HepG2 (cell line): ENCODE measurements around the gene LAIR1. TPM values are rescaled to one million over a fixed set of nuclear protein-coding genes. Genes with fewer than 3 reads are reported as not detected.

Source experiments
- ATAC-seq: fragments of 200-7000 bp; cut with Tn5 transposase; 3 replicates; pipeline ENCODE4 v1.9.1; 2020; ENCODE audit warnings: mild to moderate bottlenecking, moderate library complexity
- BruUV-seq: library from RNA; stranded (reverse); fragments of 400-500 nt; replicated peaks from 2 replicates; lab custom pipeline; 2021; lab: Mats Ljungman, UMichigan
- CTCF ChIA-PET: fragments of 300-600 bp; formaldehyde crosslinking; extraction: SDS; loops from one replicate; lab custom pipeline; 2021; ENCODE audit warnings: low total read pairs, inconsistent platforms, low intra/inter-chr PET ratio; lab: Yijun Ruan, JAX
- POLR2A ChIA-PET: fragments of 350-600 bp; sonication (Branson Sonifier 250); formaldehyde crosslinking; loops from one replicate; lab custom pipeline; 2020; ENCODE audit warnings: antibody characterized with exemption, inconsistent platforms; lab: Yijun Ruan, JAX
- DNase-seq: peaks from one replicate; pipeline ENCODE4 v3.0.0-alpha.2; 2015; ENCODE audit warnings: low spot score
- FAIRE-seq: peaks from 3 replicates; lab custom pipeline; 2011; peaks lifted over from hg19 to GRCh38; lab: Jason Lieb, UNC
- H2AFZ ChIP-seq: one replicate; pipeline ENCODE4 v1.6.1; 2011; ENCODE audit warnings: low read length, inconsistent platforms
- H3K27ac ChIP-seq: fragments of 300-600 bp; 3 replicates; pipeline ENCODE4 v1.8.0; 2011; ENCODE audit warnings: mixed run types, mild to moderate bottlenecking, mixed read lengths, low read length, inconsistent platforms; ENCODE audit not compliant: insufficient read depth; ENCODE audit errors: extremely low read length
- H3K27me3 ChIP-seq, 2 experiments: fragments of 200-600 bp in 1 of 2; 2 replicates in 1 of 2; 3 replicates in 1 of 2; pipeline versions ENCODE4 v1.6.0 to v1.8.0; 2011; ENCODE audit warnings: low read length in 2 of 2, mild to moderate bottlenecking in 2 of 2, moderate library complexity in 2 of 2, inconsistent platforms in 1 of 2; ENCODE audit not compliant: insufficient read depth in 2 of 2, control insufficient read depth in 1 of 2
- H3K36me3 ChIP-seq, 2 experiments: fragments of 200-600 bp in 1 of 2; replicated peaks in 1 of 2; 2 replicates in 1 of 2; 3 replicates in 1 of 2; pipeline versions ENCODE4 v1.5.1 to v1.8.0; 2011; ENCODE audit warnings: low read length in 2 of 2, inconsistent platforms in 1 of 2; ENCODE audit not compliant: insufficient read depth in 2 of 2, control insufficient read depth in 1 of 2
- H3K4me1 ChIP-seq: 2 replicates; pipeline ENCODE4 v1.5.1; 2012; ENCODE audit warnings: low read length, inconsistent platforms; ENCODE audit not compliant: insufficient read depth
- H3K4me2 ChIP-seq: 2 replicates; pipeline ENCODE4 v1.6.0; 2011; ENCODE audit warnings: low read depth, low read length, inconsistent platforms
- H3K4me3 ChIP-seq, 3 experiments: fragments of 200-600 bp in 1 of 3; sonication (generic), shearing (Covaris generic) in 1 of 3; replicated peaks in 1 of 3; 2 replicates each; pipeline ENCODE4 v1.5.1; 2011 to 2016; ENCODE audit warnings: low read length in 3 of 3, inconsistent platforms in 2 of 3, low read depth in 2 of 3, mild to moderate bottlenecking in 2 of 3, control low read depth in 1 of 3, mixed read lengths in 1 of 3; ENCODE audit not compliant: insufficient read depth in 1 of 3
- H3K79me2 ChIP-seq: one replicate; pipeline ENCODE4 v1.6.1; 2011; ENCODE audit warnings: low read length, inconsistent platforms; ENCODE audit not compliant: insufficient read depth
- H3K9ac ChIP-seq: 2 replicates; pipeline ENCODE4 v1.6.0; 2011; ENCODE audit warnings: mild to moderate bottlenecking, low read depth, low read length, inconsistent platforms; ENCODE audit not compliant: insufficient read depth
- H3K9me3 ChIP-seq: 2 replicates; pipeline ENCODE4 v1.5.1; 2012; ENCODE audit warnings: mild to moderate bottlenecking, low read length
- H4K20me1 ChIP-seq: 2 replicates; pipeline ENCODE4 v1.6.0; 2011; ENCODE audit warnings: inconsistent platforms, mild to moderate bottlenecking, low read length, moderate library complexity; ENCODE audit not compliant: insufficient read depth
- NFKB2 ChIP-seq: sonication (generic); formaldehyde crosslinking; IDR thresholded peaks from 2 replicates; pipeline ENCODE4 v1.4.0; 2020; ENCODE audit warnings: missing genetic modification reagents, borderline replicate concordance
- SCMH1 ChIP-seq: sonication (generic); formaldehyde crosslinking; IDR thresholded peaks from 2 replicates; pipeline ENCODE4 v1.9.0; 2021; ENCODE audit warnings: missing genetic modification reagents, mild to moderate bottlenecking, borderline replicate concordance
- SP4 ChIP-seq: sonication (generic); formaldehyde crosslinking; IDR thresholded peaks from 2 replicates; pipeline ENCODE4 v1.8.1; 2023; ENCODE audit warnings: mild to moderate bottlenecking, missing genetic modification reagents
- TARDBP ChIP-seq: sonication (generic); formaldehyde crosslinking; IDR thresholded peaks from 2 replicates; pipeline ENCODE4 v1.8.0; 2022; ENCODE audit warnings: mild to moderate bottlenecking, missing genetic modification reagents
- ZNF24 ChIP-seq: fragments of 450-650 bp; IDR thresholded peaks from 2 replicates; pipeline ENCODE4 v1.6.1; 2017; ENCODE audit warnings: antibody characterized with exemption, mild to moderate bottlenecking
- ZNF256 ChIP-seq: sonication (generic); formaldehyde crosslinking; conservative IDR thresholded peaks from 2 replicates; pipeline ENCODE4 v1.4.0; 2020; ENCODE audit warnings: missing genetic modification reagents
- whole genome bisulfite sequencing: methylation state at CpG from one replicate; pipeline ENCODE4 v1.1.6; 2017; ENCODE audit warnings: low lambda C conversion rate; 5-methylcytosine and 5-hydroxymethylcytosine counted together
- in situ Hi-C: cut with HindIII; loops from 2 replicates; pipeline ENCODE4 v1.10.0; 2017; ENCODE audit warnings: low pct_unique_long_range_greater_than_20kb; ENCODE audit not compliant: extremely low pct_ligation_motif_present
- intact Hi-C: fragments of 100-400 bp; cut with micrococcal nuclease; formaldehyde crosslinking; loops from one replicate; pipeline ENCODE4 v1.10.0; 2022; ENCODE audit not compliant: unreplicated experiment
- polyA plus RNA-seq, 8 experiments: library from polyadenylated mRNA; depleted of rRNA in 3 of 8; stranded (reverse) in 7 of 8; unstranded in 1 of 8; fragments of >200 nt; fragmentation: Illumina TruSeq in 4 of 8; extraction: Trizol in 4 of 8; gene quantifications; 2 replicates each; pipeline versions ENCODE4 v1.2.1 to v1.2.3, GENCODE V29; 2011 to 2016; ENCODE audit warnings: low read depth in 4 of 8, missing spikeins in 1 of 8, mixed read lengths in 1 of 8; ENCODE audit not compliant: insufficient read depth in 1 of 8
- total RNA-seq, 5 experiments: library from RNA; depleted of rRNA; stranded (reverse); fragments of >200 nt; fragmentation: Illumina TruSeq; extraction: Trizol; gene quantifications; 2 replicates each; pipeline ENCODE4 v1.2.3, GENCODE V29; 2016; ENCODE audit warnings: low read depth in 1 of 5
- TF ChIP-seq, protein P1 (sequence below): IDR thresholded peaks from 2 replicates; pipeline ENCODE4 v1.6.1; 2016; ENCODE audit warnings: low read depth
- TF ChIP-seq, protein P2 (sequence below): sonication (generic); formaldehyde crosslinking; conservative IDR thresholded peaks from 2 replicates; pipeline ENCODE4 v1.4.0; 2020; ENCODE audit warnings: missing genetic modification reagents
- TF ChIP-seq, protein P3 (sequence below): sonication (generic); formaldehyde crosslinking; IDR thresholded peaks from 2 replicates; pipeline ENCODE4 v1.9.0; 2021; ENCODE audit warnings: missing genetic modification reagents, borderline replicate concordance

LAIR1 gene
- total and polyA plus RNA-seq, 2 of the 13 experiments (the other 11 are each of a cell fraction or from before 2014, with no cell fraction given) = 0.75 to 1.2 TPM

DNA sequence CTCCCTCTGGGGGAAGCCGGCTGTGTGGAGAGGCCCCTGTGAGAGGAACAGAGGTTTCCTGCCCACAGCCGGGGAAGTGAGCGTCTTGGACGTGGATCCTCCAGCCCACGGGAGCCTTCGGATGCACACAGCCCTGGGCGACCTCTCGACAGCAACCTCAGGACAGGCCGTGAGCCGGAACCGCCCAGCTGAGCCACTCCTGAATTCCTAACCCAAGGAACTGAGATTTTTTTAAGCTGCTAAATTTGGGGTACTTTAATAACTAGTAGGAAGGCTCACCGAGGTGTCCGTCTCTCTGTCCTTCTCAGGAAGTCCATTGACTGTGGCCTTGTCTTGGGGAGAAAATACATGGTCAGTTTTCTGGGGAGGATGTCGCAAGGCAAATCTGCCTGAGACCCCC lies 9.1 kb downstream of the LAIR1 start:
- ChIA-PET CTCF (no interaction called here), POLR2A (no interaction called here)
- Histone ChIP-seq H3K4me3 (no peak overlapping the region), H3K27me3 (no peaks in the 10 kb centered on the region), H3K9ac (no peak overlapping the region), H3K4me1 (peaks cover 5% of the 10 kb centered on the region), H3K9me3 (no peaks in the 10 kb centered on the region), H3K79me2 (no peaks in the 10 kb centered on the region), H3K4me2 (no peak overlapping the region), H3K36me3 (no peaks in the 10 kb centered on the region), H3K27ac (no peak overlapping the region), H4K20me1 (no peaks in the 10 kb centered on the region), H2AFZ (no peak overlapping the region)
- intact Hi-C loops = no loop called here
- FAIRE-seq (no peak), DNase-seq (no peak), ATAC-seq (no peak)
- WGBS = 74% methylated on average over 4 of the region's 14 CpGs
- in situ Hi-C loops = no loop called here
- TF ChIP-seq TARDBP (CRISPR knock-in tag) (no peak), NFKB2 (CRISPR knock-in tag) (no peak), SP4 (CRISPR knock-in tag) (no peak), ZNF256 (CRISPR knock-in tag) (no peak)
- TF ChIP-seq, protein P1, sequence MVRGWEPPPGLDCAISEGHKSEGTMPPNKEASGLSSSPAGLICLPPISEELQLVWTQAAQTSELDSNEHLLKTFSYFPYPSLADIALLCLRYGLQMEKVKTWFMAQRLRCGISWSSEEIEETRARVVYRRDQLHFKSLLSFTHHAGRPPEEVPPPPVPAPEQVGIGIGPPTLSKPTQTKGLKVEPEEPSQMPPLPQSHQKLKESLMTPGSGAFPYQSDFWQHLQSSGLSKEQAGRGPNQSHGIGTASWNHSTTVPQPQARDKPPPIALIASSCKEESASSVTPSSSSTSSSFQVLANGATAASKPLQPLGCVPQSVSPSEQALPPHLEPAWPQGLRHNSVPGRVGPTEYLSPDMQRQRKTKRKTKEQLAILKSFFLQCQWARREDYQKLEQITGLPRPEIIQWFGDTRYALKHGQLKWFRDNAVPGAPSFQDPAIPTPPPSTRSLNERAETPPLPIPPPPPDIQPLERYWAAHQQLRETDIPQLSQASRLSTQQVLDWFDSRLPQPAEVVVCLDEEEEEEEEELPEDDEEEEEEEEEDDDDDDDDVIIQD = no peak
- BruUV-seq = no TSS peak

GRCh38 chr19:54354761-54355160 lies 10.0 kb downstream of the LAIR1 start:
- in situ Hi-C loops = no loop called here
- ChIA-PET CTCF (interaction anchor here (0.8 kb wide), 1 partner anchor 30 kb away, joined by 3 read pairs; no protein-coding TSS in a partner anchor), POLR2A (no interaction called here)
- 25% methylated on average over 1 of the region's 3 CpGs for WGBS
- H4K20me1 ChIP-seq = no peaks in the 10 kb centered on the region
- H3K27ac ChIP-seq = no peak overlapping the region
- H3K79me2 ChIP-seq = no peaks in the 10 kb centered on the region
- TF ChIP-seq, protein P2, sequence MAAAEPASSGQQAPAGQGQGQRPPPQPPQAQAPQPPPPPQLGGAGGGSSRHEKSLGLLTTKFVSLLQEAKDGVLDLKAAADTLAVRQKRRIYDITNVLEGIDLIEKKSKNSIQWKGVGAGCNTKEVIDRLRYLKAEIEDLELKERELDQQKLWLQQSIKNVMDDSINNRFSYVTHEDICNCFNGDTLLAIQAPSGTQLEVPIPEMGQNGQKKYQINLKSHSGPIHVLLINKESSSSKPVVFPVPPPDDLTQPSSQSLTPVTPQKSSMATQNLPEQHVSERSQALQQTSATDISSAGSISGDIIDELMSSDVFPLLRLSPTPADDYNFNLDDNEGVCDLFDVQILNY (CRISPR knock-in tag) = no peak
- TF ChIP-seq ZNF24 = no peak
- TF ChIP-seq, protein P3, sequence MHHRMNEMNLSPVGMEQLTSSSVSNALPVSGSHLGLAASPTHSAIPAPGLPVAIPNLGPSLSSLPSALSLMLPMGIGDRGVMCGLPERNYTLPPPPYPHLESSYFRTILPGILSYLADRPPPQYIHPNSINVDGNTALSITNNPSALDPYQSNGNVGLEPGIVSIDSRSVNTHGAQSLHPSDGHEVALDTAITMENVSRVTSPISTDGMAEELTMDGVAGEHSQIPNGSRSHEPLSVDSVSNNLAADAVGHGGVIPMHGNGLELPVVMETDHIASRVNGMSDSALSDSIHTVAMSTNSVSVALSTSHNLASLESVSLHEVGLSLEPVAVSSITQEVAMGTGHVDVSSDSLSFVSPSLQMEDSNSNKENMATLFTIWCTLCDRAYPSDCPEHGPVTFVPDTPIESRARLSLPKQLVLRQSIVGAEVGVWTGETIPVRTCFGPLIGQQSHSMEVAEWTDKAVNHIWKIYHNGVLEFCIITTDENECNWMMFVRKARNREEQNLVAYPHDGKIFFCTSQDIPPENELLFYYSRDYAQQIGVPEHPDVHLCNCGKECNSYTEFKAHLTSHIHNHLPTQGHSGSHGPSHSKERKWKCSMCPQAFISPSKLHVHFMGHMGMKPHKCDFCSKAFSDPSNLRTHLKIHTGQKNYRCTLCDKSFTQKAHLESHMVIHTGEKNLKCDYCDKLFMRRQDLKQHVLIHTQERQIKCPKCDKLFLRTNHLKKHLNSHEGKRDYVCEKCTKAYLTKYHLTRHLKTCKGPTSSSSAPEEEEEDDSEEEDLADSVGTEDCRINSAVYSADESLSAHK = peak; percentile 95; the same call in 1 of the 2 replicates
- TF ChIP-seq SCMH1 (CRISPR knock-in tag) = no peak
- TF ChIP-seq, all 625 proteins: peak for 1
- Histone ChIP-seq H3K4me3 (no peak overlapping the region), H2AFZ (no peak overlapping the region), H3K9me3 (no peaks in the 10 kb centered on the region), H3K36me3 (no peaks in the 10 kb centered on the region), H3K4me2 (no peak overlapping the region), H3K4me1 (no peaks in the 10 kb centered on the region), H3K9ac (no peak overlapping the region), H3K27me3 (no peaks in the 10 kb centered on the region)
- FAIRE-seq (no peak), ATAC-seq (no peak), DNase-seq (no peak)
- intact Hi-C loops = loop anchor here (5.0 kb wide), 1 partner anchor 38 kb away; no protein-coding TSS in a partner anchor
- no TSS peak for BruUV-seq
